Stimulated activated CD8-positive, alpha-beta memory T cell treated with anti-CD3 and anti-CD28 coated beads, Interleukin-12 subunit alpha, Interleukin-12 subunit beta, amount 100 ng/mL, for 4 hours (primary cell): ENCODE measurements around the gene TNFRSF12A.

Experiments used
- DNase-seq: peaks from one replicate; pipeline ENCODE4 v3.0.0-alpha.2; 2020; ENCODE audit warnings: low read depth

TNFRSF12A gene

DNA sequence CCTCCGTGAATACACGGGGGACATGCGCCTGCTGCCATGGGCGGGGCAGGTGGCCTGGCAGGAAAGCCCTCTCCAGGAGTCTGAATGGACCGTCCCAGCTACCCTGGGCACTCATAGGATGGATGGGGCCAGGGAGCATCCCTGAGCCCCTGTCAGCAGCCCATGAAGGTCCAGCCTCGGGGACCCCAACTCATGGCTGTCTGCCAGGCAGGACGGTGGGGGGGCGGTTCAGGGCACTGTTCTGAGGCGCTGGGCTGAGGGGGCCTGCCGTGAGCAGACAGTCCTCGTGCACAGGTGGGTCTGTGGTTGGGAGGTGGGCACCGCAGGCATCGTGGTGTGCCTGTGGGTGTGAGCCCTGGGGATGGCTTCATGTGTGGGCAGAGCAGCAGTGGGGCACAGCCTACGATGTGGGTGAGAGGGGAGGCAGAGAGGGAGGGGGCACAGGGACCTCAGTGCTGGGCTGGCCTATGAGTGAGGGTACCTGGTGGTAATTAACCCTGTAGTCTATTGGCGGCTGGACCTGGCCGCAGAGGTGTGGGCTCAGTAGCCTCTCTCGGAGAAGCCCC lies 33.5 kb upstream of the TNFRSF12A start:
- DNase-seq: no peak

DNA sequence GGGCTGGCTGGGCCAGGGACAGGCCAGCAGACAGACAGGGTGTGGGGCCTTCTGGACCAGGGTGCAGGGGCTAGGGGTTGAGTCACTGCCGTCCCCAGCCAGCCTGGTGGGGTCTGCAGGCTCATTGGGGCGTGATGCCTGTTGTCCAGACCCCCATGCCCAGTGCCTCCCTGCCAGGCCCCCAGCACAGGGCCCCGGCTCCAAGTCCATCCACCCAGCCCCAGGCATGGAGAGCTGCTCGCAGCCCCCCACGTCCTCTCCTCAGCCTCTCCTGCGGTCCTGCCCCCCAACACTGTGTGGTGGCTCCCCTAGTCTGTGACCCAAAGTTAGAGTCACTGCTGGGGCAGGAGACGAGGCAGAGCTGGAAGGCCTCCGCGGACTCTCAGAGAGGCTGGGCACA lies 32.9 kb upstream of the TNFRSF12A start:
- no peak for DNase-seq

DNA sequence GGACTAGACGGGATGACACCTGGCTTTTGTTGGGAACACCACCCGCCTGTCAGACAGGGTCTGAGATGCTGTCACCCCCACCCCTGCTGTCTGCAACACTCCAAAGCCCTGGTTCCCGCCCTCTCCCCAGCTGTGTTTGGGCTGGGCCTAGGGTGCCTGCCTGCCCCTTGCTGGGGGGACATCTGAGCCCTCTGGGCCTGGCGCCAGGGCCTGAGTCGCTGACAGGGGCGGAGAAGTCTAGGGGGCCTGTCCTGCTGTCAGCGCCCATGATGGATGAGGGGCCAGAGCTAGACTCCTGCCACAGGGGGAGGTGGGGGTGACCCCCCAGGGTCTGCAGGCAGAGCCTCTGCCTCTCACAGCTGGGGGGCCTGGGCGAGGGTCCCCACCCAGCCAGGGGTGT lies 32.3 kb upstream of the TNFRSF12A start:
- DNase-seq: no peak

DNA sequence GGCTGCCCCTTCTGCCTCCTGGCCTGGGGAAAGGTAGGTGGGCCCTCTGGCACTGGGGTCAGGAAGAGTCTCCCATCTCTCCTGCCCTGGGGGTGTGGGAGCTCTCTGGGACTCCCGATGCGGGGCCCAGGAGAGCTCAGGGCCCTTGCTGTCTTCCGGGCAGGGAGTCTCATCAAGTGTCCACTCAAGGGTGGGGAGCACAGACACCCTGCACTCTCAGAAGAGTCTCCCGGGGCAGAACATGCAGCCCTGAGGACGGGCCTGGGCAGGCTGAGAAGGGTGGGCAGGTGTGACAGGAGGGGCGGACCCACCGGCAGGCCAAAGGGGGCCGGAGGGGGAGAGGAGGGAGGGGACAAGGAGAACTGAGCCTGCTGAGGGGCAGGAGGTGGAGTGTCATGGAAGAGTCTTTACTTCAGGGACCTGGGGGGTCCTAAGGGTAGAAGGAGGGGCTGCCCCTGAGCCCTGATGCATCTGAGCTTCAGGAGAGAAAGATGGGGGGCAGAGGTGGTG lies 31.5 kb upstream of the TNFRSF12A start:
- no peak for DNase-seq

DNA sequence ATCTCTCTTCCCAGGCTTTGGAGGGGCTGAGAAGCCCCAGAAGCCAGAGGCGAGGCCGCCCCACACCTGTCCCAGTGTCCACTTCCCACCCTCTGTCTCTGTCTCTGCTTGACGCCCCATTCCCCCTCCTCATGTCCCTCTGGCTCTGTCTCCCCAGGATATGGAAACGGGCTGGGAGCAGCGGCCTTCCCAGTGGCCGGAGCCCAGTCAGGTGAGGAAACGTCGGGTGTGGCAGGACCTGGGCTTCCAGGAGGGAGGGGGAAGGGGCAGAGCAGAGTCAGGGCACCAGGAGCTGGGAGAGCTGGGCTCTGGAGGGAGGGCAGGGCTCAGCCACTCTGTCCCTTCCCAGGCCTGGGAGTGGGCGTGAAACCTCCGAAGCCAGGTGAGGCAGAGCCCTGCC lies 29.3 kb upstream of the TNFRSF12A start:
- DNase-seq: no peak

DNA sequence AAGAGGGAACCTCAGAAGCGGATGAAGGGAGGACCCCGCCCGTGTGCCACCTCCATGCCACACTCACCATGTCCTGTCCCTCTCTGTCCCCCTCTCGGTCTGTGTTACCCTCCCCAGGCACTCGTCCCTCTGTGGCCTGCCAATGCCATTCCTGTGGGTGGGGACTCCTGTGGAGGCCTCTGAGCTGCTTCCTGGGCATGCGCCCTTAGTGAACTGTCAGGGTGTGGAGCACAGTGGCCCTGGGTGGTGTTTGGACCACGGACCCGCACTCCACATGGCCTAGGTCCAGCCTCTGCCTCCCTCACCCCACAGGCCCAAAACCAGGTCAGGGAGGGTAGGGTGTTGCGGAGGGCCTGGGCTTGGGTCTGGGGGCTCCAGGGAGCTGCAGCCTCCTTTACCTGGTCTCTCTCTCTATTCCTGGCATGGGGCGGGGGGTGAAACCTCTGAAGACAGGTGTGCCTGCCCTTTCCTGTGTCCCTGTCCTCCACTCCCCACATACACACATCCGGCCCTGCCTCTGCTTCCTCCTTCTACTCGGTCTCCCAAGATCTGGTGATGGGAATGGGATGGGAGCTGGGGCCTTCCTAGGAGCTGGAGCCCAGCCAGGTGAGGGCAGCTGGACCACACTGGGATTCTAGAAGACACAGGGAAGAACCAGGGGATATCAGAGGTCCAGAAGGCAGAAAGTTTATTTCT lies 28.5 kb upstream of the TNFRSF12A start:
- DNase-seq: no peak

DNA sequence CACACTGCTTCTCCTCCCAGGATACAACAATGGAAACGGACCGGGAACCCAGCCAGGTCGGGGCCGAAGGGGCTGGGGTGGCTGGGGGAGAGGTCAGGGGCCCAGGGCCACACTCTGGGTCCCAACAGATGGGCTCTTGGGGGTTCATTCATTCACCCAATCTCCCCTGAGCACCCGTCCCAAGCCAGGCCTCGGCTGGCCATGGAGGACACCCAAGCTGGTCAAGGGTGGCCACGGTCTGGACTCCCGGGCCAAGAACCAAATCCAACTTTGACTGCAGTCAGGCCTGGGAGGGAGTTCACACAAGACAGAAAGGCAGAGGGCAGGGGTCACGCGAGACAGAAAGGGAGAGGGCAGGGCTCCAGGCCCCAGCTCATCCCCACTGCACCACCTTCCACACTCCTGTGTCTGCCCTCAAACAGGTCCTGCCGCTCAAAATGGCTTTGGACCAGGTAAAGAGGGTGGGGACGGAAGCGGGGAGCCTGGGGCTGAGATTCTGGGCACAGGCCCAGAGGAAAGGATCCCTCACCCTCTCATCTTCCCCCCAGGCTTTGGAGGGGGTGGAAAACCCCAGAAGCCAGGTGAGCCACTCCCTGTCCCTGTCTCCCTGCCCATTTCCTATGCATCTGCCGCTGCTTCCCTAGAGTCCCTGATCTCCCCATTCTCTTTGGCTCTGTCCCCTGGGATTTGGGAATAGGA lies 27.6 kb upstream of the TNFRSF12A start:
- DNase-seq: no peak

DNA sequence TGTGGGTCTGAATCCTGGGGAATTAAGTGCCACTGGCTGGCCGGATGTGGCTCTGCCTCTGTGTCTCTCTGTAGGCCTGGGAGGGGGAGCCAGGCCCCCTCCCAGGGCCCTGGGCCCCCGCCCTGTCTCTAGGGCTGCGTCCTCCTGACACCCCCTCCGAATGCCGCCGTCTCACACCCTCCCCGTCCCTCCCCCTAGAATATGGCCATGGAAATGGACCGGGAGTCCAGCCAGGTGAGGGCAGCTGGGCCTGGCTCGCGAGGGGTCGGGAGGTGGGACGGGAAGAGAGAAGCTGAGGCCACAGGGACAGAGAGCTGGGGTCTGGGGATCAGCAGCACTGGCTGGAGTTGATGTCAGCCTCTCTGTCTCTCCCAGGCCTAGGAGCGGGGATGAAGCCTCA lies 23.9 kb upstream of the TNFRSF12A start:
- no peak for DNase-seq

DNA sequence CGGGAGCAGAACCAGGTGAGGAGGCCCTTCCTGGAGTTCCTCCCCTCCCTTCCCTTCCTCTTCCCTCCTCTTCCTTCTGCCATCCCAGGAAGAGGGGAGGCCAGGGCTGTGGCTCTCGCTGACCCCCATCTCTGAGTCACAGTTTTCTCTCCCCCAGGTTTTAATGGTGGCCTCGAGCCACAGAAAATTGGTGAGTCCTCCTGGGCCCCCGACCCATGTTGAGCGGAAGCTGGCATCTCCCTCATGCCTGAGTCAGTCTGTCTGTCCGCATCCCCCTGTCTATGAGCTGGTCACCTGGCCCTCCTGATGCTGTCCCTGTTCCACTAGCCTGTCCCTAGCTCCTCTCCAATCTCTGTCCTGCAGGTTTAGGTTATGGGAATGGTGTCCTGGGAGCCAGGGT lies 20.2 kb upstream of the TNFRSF12A start:
- no peak for DNase-seq

DNA sequence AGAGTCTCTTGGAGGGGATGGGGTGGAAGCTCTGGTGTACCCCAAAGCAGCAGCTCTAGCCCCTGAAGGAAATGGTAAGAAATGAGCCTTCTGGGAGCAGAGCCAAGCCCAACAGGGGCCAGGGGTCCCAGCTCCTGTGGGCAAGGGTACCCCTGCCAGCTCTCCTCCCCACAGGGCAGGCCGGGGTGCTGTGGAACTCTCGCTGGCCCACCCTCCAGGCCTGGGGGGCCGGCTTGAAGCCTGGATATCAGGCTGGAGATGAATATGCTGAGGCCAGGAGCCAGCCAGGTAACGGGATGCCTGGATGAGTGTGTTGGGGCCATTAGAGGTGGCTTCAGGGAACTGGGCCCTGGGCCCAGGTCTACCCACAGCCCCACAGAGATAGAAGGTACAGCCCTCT lies 19.6 kb upstream of the TNFRSF12A start:
- DNase-seq: no peak

DNA sequence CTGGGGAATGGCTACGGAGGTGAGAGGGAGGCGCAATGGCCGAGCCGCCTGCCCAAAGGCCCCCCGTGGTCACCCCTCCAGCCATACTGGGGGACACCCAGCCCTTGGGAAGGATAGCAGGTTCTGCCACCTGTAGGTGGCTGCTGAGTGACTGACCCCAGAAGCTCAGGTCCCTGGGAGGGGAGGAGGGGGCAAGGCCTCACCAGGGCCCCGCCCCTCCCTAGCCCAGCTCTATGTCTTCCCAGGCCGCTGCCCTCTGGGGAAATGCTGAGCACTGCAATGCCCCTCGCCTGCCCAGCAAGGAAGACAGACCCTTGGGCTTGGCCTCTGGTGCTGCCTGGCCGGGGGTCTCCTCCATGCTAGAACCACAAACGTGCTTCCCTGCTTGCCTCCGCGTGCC lies 18.9 kb upstream of the TNFRSF12A start:
- no peak for DNase-seq

DNA sequence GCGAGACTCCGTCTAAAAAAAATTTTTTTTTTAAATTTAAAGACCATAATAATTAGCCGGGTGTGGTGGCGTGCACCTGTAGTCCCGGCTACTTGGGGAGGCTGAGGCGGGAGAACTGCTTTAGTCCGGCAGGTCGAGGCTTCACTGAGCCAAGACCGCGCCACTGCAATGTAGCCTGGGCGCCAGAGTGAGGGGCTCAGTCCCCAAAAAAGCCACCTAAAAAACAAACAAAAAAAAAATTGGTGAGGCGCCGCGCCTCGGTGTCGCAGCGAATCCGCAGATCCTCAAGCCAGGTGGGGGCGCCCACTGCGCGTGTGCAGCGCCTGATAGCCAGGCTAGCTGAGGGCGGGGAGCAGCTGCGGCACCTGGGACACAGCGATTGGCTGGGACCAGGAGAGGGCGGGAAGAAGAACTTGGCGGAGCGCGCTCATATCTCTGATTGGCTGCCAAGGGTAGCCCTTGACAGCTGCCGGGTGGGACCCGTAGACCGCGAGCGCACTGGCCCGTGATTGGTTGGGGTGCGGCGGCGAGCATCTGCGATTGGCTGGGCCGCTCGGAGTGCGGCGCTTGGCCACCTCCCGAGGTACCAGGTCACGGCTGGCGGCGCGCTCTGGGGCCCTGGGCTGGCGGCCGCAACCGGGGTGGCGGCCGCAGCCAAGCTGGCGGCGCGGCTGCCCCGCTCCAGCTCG lies 16.4 kb upstream of the TNFRSF12A start:
- DNase-seq: peak; percentile 89

DNA sequence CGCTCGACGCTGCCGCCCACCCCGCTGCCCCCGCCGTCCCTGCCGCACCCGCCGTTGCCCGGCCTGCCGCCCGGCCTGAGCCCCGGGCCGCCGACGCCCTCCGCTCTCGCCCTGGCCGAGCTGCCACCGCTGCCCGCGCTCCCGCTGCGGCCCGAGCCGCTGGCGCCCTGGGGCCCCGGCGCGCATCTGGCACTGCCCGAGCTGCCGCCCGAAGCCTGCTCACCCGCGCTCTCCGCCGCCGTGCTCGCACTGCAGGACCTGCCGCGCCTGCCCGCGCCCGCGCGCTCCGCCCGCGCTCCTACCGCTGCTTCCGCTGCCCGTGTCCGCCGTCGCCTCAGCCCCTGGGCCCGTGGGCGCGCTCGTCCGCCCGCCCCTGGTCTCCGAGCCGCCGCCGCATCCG lies 15.8 kb upstream of the TNFRSF12A start:
- no peak for DNase-seq

DNA sequence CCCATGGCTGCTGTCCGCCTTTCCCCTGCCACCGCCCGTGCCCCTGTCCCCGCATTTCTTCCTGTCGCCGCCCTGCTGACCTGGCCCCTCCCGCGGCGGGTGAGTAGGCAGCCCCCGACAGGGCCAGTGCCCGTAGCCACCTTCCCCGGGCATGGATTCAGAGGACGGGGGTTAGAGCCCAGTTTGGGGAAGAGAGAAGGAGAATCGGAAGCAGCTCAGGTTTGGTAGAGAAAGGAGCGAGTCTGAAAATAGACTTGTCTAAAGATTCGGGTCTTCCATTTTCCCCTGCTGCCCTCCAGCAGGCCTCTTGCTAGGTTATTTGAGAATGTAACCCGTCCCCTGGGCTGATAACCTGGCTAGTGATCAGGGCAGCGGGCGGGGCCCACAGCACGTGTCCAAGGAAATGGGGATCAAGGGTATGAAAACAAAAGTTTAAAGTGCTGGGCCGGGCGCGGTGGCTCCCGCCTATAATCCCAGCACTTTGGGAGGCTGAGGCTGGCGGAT lies 15.3 kb upstream of the TNFRSF12A start:
- DNase-seq: no peak

DNA sequence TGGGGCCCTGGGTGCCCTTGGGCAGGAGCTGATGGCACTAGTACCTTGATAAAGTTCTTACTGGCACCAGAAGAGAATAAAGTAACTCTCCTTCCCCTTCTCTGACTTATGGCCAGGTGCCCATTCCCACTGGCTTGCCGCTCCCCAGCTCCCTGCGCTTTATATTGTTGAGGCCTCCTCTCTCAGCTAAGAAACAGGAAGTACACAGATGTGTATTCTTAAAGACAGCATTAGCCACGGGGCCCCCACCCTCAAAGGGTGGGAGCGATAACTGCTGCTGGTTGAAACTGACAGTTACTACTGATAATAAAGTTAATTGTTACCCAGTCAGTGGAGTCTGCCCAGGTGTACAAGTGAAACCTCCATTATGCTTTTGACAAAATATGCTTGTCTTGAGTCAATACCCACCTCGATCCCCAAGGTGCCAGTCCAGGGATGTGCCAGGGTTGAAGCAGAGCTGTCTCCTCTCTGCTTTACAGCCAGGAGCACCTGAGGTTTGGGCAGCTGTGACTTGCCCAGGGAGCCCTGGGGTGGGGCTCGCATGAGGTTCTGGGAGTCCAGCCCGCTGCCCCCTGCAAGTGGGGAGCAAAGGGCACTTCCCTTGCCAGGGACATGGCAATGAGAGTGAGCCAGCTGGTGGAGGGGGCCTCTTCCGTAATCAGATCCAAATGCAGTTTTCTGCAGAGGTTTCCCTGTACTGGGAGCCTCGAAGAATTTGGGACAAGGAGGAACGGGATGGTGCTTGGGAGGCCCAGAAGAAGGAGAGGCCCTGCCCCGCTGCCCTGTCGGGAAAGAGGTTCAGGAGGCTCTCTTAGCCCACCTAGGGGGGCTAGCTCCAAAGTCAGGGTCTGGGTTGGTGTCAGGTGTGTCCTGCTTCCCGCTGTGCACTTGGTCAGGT lies 12.9 kb upstream of the TNFRSF12A start:
- no peak for DNase-seq

DNA sequence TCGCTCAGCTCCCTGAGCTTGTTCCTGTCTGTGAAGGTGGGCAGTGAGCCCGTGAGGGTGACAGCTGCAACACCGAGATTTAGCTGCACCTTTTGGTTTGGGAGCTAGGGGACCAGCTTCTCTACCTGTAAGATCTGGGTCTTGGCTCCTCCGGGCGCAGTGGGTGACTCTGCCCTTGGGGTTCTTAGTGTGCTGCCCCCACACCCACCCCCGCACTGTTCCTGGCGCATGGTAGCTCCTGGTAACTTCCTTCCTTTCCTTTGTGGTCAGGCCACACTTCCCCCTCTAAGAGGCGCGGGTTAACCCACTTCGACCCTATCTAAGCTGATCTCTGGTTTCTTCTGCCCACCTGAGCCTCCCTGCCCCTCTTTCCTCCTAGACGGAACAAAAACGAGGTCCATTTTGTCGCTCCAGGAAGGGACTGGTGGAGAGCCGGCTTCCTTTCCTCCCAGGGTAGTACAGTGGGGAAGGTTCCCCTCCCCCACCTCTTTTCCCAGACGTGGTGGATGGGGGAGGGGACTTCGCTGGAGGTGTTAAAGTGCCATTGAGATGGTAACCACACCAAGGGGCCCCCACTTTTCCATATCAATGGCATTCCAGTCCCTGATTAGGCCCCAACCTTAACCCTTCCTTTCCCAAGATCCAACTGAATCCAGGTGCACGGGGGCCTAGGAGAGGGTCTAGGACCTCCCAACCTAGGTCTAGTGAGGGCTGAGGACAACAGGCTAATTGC lies 12.0 kb upstream of the TNFRSF12A start:
- no peak for DNase-seq

DNA sequence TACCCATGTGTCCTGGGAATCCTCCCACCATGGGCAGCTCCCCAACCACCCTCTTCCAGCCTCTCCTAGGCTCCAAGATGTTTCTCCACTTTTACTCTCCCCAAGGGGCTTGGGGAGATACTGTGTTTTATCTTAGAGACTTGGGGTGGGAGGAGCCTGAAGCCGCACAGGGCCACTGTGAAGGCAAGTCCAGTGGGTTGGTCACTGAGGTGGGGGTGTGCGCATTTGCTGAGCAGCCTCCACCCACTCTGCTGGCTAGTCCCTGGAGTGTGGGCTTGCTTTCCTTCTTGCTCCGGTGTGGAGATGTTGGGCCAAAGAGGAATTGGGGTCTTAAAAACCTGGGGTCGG lies 11.5 kb upstream of the TNFRSF12A start:
- no peak for DNase-seq

DNA sequence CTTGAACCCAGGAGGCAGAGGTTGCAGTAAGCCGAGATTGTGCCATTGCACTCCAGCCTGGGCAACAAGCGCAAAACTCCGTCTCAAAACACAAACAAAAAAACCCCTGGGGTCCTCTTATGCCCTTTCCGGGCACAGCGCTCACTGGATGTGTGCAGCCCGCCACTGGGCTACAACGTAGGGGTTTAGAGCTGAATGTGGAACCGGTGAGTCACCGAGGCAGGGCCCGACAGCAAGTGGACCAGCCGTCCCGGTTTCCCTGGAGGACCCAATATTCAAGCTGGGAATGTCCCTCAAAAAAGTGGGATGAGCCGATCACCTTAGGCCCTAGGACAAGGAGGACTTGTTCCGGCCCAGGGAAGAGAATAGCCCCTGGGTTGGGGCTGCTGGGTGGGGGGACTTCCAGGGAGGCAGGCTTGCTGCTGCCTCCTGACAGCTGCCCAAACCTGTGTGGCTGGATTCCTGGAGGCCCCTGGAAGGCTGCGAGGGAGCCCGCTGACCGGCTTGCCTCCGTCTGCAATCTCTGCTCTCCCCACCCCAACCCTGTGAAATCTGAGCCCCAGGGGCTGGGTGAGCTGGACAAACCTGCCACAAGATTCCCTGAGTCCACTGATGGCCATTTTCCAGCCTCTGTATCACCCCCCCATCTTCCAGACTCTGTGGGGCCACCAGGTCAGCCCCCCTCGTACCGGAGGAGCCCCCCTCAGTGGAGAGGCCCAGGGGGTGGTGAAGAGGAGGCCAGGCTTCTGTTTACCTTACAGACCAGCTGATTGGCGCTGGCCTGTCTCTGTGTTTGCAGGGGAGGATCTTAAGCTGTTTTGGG lies 10.4 kb upstream of the TNFRSF12A start:
- DNase-seq: no peak

DNA sequence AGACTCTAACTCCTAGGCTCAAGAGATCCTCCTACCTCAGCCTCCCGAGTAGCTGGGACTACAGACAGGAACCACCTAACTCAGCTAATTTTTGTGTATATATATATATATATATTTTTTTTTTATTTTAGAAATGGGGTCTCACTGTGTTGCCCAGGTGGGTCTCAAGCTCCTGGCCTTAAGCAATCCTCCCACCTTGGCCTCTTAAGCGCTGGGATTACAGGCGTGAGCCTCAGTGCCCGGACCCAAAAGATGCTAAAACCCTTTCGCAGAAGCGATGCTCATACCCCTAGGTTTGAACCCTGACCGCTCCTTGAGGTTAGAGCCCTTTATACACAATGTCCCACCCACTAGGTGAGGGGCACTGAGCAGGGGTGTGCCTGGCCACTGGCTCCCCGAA lies 9.7 kb upstream of the TNFRSF12A start:
- no peak for DNase-seq

DNA sequence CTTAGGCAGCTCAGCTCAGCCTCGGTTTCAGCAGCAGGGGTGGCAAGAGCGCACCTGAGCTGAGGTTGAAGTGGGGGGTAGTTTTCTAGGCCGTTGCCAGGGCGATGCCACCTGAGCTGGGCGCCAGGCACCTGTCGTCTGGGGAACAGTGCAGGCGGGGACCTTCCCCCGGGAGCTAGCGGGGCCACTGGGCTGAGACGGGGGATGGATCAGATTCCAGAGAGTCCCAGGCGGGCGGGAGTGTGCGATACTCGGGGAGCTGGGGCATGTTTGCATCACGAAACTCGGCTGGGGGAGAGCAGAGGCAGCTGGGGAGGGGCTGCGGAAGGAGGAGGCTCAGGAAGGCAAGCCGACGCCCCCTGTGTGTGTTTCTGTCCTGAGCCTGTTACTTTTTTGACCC lies 7.9 kb upstream of the TNFRSF12A start:
- DNase-seq: no peak
